ENCODE results near the gene TCF21. TPM values are rescaled to one million over a fixed set of nuclear protein-coding genes. Genes with fewer than 3 reads are reported as not detected.

Gene TCF21
- total RNA-seq, 1 donor from 2014 or later = 46.5 TPM

GRCh38 chr6:133894369-133894768 lies 5.5 kb downstream of the TCF21 start:
- intact Hi-C loops (cut with DNase I) = no loop called here
- H3K4me3 ChIP-seq = peak overlapping the region; percentile 59
- no peak for ATAC-seq

GRCh38 chr6:133894795-133895358 lies 6.0 kb downstream of the TCF21 start:
- H3K27ac ChIP-seq = peak overlapping the region; percentile 68
- no peak for DNase-seq
- peaks cover 84% of the 10 kb centered on the region for H3K27me3 ChIP-seq (ENCODE audit: low read depth)
- peak overlapping the region; percentile 59 for H3K4me3 ChIP-seq
- H3K36me3 ChIP-seq = no peaks in the 10 kb centered on the region
- ATAC-seq = no peak
- TF ChIP-seq CTCF (IDR thresholded peaks at IDR 0.05) = no peak
- intact Hi-C loops (cut with DNase I) = no loop called here
- no peaks in the 10 kb centered on the region for H3K9me3 ChIP-seq
- peaks cover 30% of the 10 kb centered on the region for H3K4me1 ChIP-seq

More at GRCh38 chr6:133894369-133894768, 5.5 kb downstream of the TCF21 start:
- TF ChIP-seq CTCF (IDR thresholded peaks at IDR 0.05) = no peak
- no peak for DNase-seq
- Histone ChIP-seq H3K9me3 (no peaks in the 10 kb centered on the region), H3K36me3 (no peaks in the 10 kb centered on the region), H3K27me3 (ENCODE audit: low read depth) (peaks cover 89% of the 10 kb centered on the region), H3K27ac (peak overlapping the region; percentile 68), H3K4me1 (peaks cover 31% of the 10 kb centered on the region)

GRCh38 chr6:133895573-133896343 lies 6.8 kb downstream of the TCF21 start:
- DNase-seq = no peak
- TF ChIP-seq CTCF (IDR thresholded peaks at IDR 0.05) = no peak
- Histone ChIP-seq H3K36me3 (no peaks in the 10 kb centered on the region), H3K9me3 (no peaks in the 10 kb centered on the region), H3K4me3 (peak overlapping the region; percentile 59), H3K27ac (peak overlapping the region; percentile 68), H3K4me1 (peaks cover 25% of the 10 kb centered on the region), H3K27me3 (ENCODE audit: low read depth) (peaks cover 75% of the 10 kb centered on the region)
- ATAC-seq = peak; percentile 41 to 58
- intact Hi-C loops (cut with DNase I) = no loop called here

- ATAC-seq (no peak), DNase-seq (no peak)
- Histone ChIP-seq H3K27me3 (ENCODE audit: low read depth) (peaks cover 70% of the 10 kb centered on the region), H3K4me3 (peak overlapping the region; percentile 59), H3K27ac (peak overlapping the region; percentile 68), H3K9me3 (no peaks in the 10 kb centered on the region), H3K36me3 (no peaks in the 10 kb centered on the region), H3K4me1 (peaks cover 19% of the 10 kb centered on the region)
- no peak for TF ChIP-seq CTCF (IDR thresholded peaks at IDR 0.05)
- intact Hi-C loops (cut with DNase I) = no loop called here
Measured at GRCh38 chr6:133896344-133896721, 7.4 kb downstream of the TCF21 start.

- DNase-seq (no peak), ATAC-seq (no peak)
- Histone ChIP-seq H3K9me3 (no peaks in the 10 kb centered on the region), H3K4me1 (peaks cover 7% of the 10 kb centered on the region), H3K36me3 (no peaks in the 10 kb centered on the region), H3K27ac (no peak overlapping the region), H3K27me3 (ENCODE audit: low read depth) (peaks cover 55% of the 10 kb centered on the region), H3K4me3 (no peak overlapping the region)
- TF ChIP-seq CTCF (IDR thresholded peaks at IDR 0.05) = no peak
- intact Hi-C loops (cut with DNase I) = no loop called here
Measured at GRCh38 chr6:133898263-133898662, 9.3 kb downstream of the TCF21 start.
